Tongue (tissue), 2 donors: ENCODE data around the gene EIF2A. TPM values are rescaled to one million over a fixed set of nuclear protein-coding genes. Genes with fewer than 3 reads are reported as not detected.
A peak's percentile ranks its signal among the peaks of the same experiment; 100 is the strongest.
"Not testable (repeated sequence)": the region's sequence is repeated elsewhere in the genome, so short reads cannot be mapped to it uniquely, and the experiment has no call there.

Source experiments
- DNase-seq: peaks from one replicate; pipeline ENCODE4 v3.0.0-alpha.2; 2015
- total RNA-seq: library from RNA; depleted of rRNA; stranded (reverse); fragments of >200 nt; gene quantifications from one replicate; pipeline ENCODE4 v1.2.3, GENCODE V29; 2014

Gene EIF2A
- total RNA-seq, 1 donor from 2014 or later = 219 TPM

DNA sequence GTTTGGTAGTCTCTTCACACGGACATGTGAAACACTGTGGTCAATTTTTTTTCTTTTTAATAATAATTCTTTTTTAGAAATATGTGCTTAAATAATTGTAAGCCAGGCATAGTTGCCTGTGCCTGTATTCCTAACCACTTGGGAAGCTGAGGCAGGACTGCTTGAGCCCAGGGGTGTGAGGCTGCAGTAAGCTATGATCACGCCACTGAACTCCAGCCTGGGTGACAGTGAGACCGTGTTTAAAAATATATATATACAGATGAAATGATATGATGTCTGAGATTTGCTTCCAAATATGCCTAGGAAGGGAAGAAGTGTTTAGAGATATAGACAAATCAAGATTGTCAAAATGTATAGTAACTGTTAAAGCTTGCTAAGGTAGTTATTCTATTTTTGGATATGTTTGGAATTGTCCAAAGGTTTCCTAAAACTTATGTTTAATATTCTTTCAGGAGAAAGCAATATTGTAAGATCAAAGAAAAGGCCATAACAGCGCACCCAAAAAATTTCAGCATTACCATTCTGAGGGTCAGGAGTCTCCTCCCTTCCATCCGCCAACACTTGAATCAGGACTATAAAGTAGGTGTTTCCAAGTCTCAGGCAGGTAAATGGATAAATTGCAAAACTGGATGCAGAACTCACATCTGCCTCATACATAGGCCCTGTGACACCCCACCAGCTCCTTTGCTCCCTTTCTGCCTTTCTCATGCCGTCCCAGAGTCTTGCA lies 56.0 kb downstream of the EIF2A start:
- DNase-seq = no peak

- peak; percentile 99 for DNase-seq
These were observed 56.8 kb downstream of the EIF2A start, which contains the start of gene SELENOT for GRCh38 chr3:150603153-150603979. Gene SELENOT (plus strand): TSS chr3:150603321. CDS start chr3:150603363, 42 bp downstream.

DNA sequence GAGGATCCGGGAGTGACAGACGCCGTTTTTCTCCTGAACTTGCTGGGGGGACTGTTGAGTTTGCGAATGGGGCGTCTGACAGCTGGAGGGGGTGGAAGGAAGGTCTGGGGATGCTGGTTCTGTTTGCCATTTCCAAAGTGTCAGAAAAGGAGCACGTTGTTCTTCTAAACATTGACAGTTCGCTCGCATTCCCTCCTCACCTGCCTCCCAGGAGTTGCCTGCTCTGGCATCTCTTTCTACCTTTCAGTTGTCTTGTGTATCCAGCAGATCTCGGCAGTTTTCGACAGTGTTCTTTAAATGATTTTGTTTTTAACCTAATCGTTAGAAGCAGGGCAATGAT lies 57.4 kb downstream of the EIF2A start:
- DNase-seq = no peak

DNA sequence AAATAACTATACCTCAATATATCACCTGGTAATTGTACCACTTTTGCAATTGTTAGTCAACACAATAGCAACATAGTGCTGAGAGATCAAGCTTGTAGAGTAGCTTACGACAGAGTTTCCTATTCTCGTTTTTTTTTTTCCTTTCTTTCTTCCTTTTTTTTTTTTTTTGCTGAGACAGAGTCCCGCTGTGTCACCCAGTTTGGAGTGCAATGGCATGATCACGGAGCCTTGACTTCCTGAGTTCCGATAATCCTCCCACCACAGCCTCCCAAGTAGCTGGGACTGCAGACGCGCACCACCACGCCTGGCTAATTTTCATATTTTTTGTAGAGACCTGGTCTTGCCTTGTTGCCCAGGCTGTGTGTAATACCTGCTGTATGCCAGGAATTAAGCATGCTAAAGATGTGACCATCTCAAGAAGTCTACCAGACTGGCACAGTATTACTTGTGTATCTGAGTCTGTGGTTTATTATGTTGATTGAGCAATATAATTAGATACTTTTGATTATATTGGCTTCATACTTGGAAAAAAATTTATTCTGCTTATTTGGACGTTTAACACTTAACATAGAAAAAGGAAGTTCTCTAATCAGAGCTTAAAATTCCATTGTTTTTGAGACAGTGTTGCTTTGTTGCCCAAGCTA lies 59.5 kb downstream of the EIF2A start:
- no peak for DNase-seq

GRCh38 chr3:150607267-150608065 lies 60.9 kb downstream of the EIF2A start:
- DNase-seq = no peak

GRCh38 chr3:150609988-150610387 lies 63.4 kb downstream of the EIF2A start:
- DNase-seq = no peak

- DNase-seq = no peak
These were observed 64.2 kb downstream of the EIF2A start for GRCh38 chr3:150610785-150611184.

GRCh38 chr3:150611666-150612065 lies 65.1 kb downstream of the EIF2A start:
- no peak for DNase-seq

GRCh38 chr3:150612494-150612893 lies 65.9 kb downstream of the EIF2A start:
- DNase-seq = no peak

- no peak for DNase-seq
These were observed 66.4 kb downstream of the EIF2A start for GRCh38 chr3:150613034-150613433.

- DNase-seq = no peak
These were observed 67.3 kb downstream of the EIF2A start for GRCh38 chr3:150613709-150614480.

DNA sequence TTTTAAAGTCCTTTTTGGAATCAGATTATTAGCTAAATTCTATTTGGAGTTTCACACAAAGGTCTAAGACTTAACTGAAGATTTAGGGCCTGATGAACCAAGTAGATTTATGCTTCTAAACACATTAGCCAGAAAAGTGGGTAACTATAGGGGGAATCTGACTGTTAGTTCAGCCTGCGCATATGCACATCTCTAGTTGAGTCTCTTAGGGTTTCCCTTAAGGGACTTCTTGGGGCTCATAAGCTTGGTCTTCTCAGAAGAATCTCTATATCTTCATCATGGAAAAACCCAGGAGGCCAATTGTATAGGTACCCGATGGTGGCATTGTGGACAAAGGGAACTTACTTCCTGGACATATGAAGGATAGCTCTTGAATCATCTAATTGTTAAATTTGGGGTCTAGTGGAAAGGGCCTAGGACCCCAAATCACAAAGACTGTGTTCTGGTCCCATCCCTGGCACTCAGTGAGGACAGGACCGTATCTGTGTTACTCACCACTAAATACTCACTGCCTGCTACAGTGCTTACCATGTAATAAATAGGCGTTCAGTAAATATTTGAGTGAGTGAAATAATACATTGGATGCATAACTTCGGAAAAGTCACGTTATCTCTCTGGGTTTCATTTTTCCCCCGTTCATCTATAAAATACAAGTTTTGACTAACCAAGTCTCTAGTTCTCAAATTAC lies 73.6 kb downstream of the EIF2A start:
- no peak for DNase-seq

DNA sequence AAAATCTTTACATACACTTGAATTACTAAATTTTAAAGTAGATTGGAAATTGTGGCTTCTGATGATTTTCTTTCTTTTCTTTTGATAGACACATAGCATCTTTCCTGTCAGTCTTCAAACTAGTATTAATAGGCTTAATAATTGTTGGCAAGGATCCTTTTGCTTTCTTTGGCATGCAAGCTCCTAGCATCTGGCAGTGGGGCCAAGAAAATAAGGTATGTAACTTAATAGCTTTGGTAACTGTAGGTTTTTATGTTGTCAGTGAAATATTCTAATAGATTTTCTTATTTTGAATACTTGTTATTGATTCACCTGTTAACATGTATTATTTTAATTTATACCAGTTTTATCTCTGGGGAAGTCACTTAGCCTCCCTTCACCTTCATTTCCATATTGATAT lies 76.4 kb downstream of the EIF2A start:
- not testable (repeated sequence) for DNase-seq

GRCh38 chr3:150623945-150624344 lies 77.4 kb downstream of the EIF2A start:
- DNase-seq = no peak

GRCh38 chr3:150626148-150626930 lies 79.8 kb downstream of the EIF2A start:
- no peak for DNase-seq

DNA sequence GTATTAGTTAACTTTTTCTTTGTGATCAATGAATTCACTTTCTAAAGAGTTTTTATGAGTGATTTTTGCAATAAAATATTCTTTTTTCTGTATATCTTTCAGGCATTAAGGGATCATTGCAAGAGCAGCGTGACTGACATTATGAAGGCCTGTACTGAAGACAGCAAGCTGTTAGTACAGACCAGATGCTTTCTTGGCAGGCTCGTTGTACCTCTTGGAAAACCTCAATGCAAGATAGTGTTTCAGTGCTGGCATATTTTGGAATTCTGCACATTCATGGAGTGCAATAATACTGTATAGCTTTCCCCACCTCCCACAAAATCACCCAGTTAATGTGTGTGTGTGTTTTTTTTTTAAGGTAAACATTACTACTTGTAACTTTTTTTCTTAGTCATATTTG lies 81.0 kb downstream of the EIF2A start:
- DNase-seq = peak; percentile 86

DNA sequence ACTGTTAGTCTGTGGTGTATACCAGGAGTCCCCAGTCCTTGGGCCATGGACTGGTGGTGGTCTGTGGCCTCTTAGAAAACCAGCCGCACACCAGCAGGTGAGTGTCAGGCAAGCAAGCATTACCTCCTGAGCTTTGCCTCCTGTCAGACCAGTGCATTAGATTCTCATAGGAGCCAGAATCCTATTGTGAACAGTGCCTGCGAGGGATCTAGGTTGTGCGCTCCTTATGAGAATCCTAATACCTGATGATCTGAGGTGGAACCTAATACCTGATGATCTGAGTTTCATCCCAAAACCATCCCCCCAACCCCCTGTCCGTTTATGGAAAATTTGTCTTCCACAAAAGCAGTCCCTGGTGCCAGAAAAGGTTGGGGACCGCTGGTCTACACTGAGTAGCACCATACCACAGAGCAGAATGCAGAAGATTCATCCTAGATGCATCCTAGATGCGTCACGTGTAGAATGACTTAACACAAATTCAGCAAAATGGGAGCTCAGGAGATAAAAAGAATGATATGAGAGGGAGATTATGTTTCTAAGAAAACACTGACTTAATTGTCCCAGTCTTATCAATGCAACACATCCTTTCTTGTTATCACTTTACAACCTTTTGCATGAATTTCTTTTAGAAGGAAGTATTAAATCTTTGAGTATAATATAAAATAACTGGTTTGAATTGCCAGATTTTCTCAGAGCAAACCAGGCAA lies 85.1 kb downstream of the EIF2A start:
- DNase-seq = no peak

DNA sequence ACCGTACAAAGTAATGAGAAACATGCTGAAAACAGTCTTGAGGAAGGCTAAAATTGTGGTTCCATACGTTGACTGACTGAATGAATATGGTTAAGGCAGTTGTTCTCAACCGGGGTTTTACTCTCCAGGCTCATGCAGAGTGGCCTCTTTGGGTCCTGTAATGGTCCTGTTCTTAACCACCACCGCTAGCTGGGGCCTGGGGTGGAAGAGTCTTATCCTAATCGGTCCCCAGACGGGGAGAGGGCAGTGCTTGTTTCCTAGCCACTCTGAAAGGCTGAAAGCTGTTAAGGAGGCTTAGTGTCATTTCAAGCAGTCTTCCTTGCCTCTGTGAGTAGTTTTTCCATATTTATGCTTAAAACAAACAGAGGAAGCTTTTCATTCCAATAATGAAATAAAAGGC lies 88.5 kb downstream of the EIF2A start:
- no peak for DNase-seq

DNA sequence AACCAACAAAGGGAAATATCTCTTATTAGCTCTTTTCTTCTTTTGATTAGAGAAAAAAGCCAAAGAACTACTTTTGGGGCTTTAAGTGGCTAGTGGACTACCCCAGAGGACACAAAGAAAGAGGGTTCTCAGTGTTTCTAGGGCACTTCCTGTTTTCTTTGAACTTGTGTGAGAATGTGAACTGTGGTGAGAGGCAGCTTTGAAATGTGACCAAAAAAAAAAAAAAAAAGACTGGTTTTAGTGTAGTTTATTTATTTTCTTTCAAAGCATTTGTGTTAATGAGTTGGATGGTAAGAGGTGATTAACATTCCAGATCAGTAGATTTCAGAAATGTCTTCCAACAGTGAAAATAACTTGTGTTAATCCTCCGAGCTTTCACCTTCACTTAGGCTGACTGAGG lies 88.9 kb downstream of the EIF2A start:
- no peak for DNase-seq
